Neural cell (in vitro differentiated cells): ENCODE results near the gene ZNF415. TPM values are rescaled to one million over a fixed set of nuclear protein-coding genes. Genes with fewer than 3 reads are reported as not detected.

Source experiments
- H2AFZ ChIP-seq: fragments of 200-600, 300-800 bp; sonication (generic), shearing (Covaris generic); 2 replicates; pipeline ENCODE4 v1.6.0; 2014; ENCODE audit warnings: low read depth, mild to moderate bottlenecking, antibody characterized with exemption, low read length, moderate library complexity
- H3F3A ChIP-seq: fragments of 200-600 bp; shearing (Covaris generic); 2 replicates; pipeline ENCODE4 v1.6.1; 2016; ENCODE audit warnings: mild to moderate bottlenecking, moderate library complexity, mixed read lengths, antibody characterized with exemption, low read length; ENCODE audit not compliant: insufficient read depth, poor library complexity, severe bottlenecking
- H3K27ac ChIP-seq: fragments of 200-600, 300-800 bp; sonication (generic), shearing (Covaris generic); 2 replicates; pipeline ENCODE4 v1.5.1; 2014; ENCODE audit warnings: mild to moderate bottlenecking, low read length, moderate library complexity
- H3K27me3 ChIP-seq: fragments of 300-800, 200-600 bp; sonication (generic), shearing (Covaris generic); 2 replicates; pipeline ENCODE4 v1.6.0; 2014; ENCODE audit warnings: mild to moderate bottlenecking, low read depth, low read length, moderate library complexity; ENCODE audit not compliant: insufficient read depth
- H3K36me3 ChIP-seq: fragments of 300-800, 200-600 bp; sonication (generic), shearing (Covaris generic); 2 replicates; pipeline ENCODE4 v1.5.1; 2014; ENCODE audit warnings: mild to moderate bottlenecking, antibody characterized with exemption, low read length, moderate library complexity; ENCODE audit not compliant: insufficient read depth
- H3K4me2 ChIP-seq: fragments of 300-800, 200-600 bp; sonication (generic), shearing (Covaris generic); 2 replicates; pipeline ENCODE4 v1.6.0; 2014; ENCODE audit warnings: mild to moderate bottlenecking, low read length
- H3K4me3 ChIP-seq: fragments of 300-800, 200-600 bp; sonication (generic), shearing (Covaris generic); 2 replicates; pipeline ENCODE4 v1.5.1; 2014; ENCODE audit warnings: mild to moderate bottlenecking, low read length, moderate library complexity
- H3K79me2 ChIP-seq: fragments of 200-600 bp; shearing (Covaris generic); replicated peaks from 2 replicates; pipeline ENCODE4 v1.6.0; 2014; ENCODE audit warnings: mild to moderate bottlenecking, low read length, moderate library complexity; ENCODE audit not compliant: insufficient read depth
- H3K9ac ChIP-seq: fragments of 300-800, 200-600 bp; sonication (generic), shearing (Covaris generic); 2 replicates; pipeline ENCODE4 v1.6.1; 2016; ENCODE audit warnings: mild to moderate bottlenecking, low read length, mixed read lengths
- H3K9me2 ChIP-seq: fragments of 200-600 bp; shearing (Covaris generic); 2 replicates; pipeline ENCODE4 v1.6.1; 2016; ENCODE audit warnings: mild to moderate bottlenecking, low read length, mixed read lengths; ENCODE audit not compliant: insufficient read depth
- H3K9me3 ChIP-seq: fragments of 200-600, 300-800 bp; sonication (generic), shearing (Covaris generic); 2 replicates; pipeline ENCODE4 v1.6.1; 2016; ENCODE audit warnings: mild to moderate bottlenecking, mixed run types, low read length, moderate library complexity, mixed read lengths
- H4K20me1 ChIP-seq: fragments of 200-600 bp; shearing (Covaris generic); 2 replicates; pipeline ENCODE4 v1.6.1; 2016; ENCODE audit warnings: mild to moderate bottlenecking, mixed run types; ENCODE audit not compliant: insufficient read depth
- EP300 ChIP-seq: fragments of 450-650 bp; conservative IDR thresholded peaks from 2 replicates; pipeline ENCODE4 v1.6.1; 2014; ENCODE audit warnings: antibody characterized with exemption, mild to moderate bottlenecking, moderate library complexity; ENCODE audit not compliant: poor library complexity, severe bottlenecking
- EZH2 ChIP-seq: fragments of 200-600, 300-800 bp; shearing (Covaris generic), sonication (generic); IDR thresholded peaks from 2 replicates; pipeline ENCODE4 v1.6.1; 2014; ENCODE audit warnings: antibody characterized with exemption, low read length, borderline replicate concordance, mild to moderate bottlenecking; ENCODE audit not compliant: insufficient read depth, poor library complexity, severe bottlenecking
- MXI1 ChIP-seq: fragments of 450-650 bp; conservative IDR thresholded peaks from 2 replicates; pipeline ENCODE4 v1.6.1; 2014; ENCODE audit warnings: antibody characterized with exemption, mild to moderate bottlenecking; ENCODE audit not compliant: poor library complexity, severe bottlenecking
- POLR2AphosphoS5 ChIP-seq: IDR thresholded peaks from 2 replicates; pipeline ENCODE4 v1.6.1; 2012
- RAD21 ChIP-seq: fragments of 450-650 bp; conservative IDR thresholded peaks from 2 replicates; pipeline ENCODE4 v1.6.1; 2014; ENCODE audit warnings: antibody characterized with exemption, mild to moderate bottlenecking, moderate library complexity
- SMC3 ChIP-seq: fragments of 450-650 bp; conservative IDR thresholded peaks from 2 replicates; pipeline ENCODE4 v1.6.1; 2014; ENCODE audit warnings: antibody characterized with exemption, mild to moderate bottlenecking, moderate library complexity; ENCODE audit not compliant: poor library complexity
- TAF1 ChIP-seq: IDR thresholded peaks from 2 replicates; pipeline ENCODE4 v1.6.1; 2012; ENCODE audit warnings: low read depth
- polyA plus RNA-seq: library from polyadenylated mRNA; depleted of rRNA; stranded (reverse); fragments of >200 nt; gene quantifications from 2 replicates; pipeline ENCODE4 v1.2.3, GENCODE V29; 2014
- TF ChIP-seq, protein P1 (sequence below): IDR thresholded peaks from 2 replicates; pipeline ENCODE4 v1.6.1; 2012; ENCODE audit warnings: borderline replicate concordance
- TF ChIP-seq, protein P2 (sequence below): fragments of 450-650 bp; IDR thresholded peaks from 2 replicates; pipeline ENCODE4 v1.5.1; 2014; ENCODE audit warnings: antibody characterized with exemption, mild to moderate bottlenecking, moderate library complexity; ENCODE audit not compliant: poor library complexity, severe bottlenecking

ZNF415 gene
- polyA plus RNA-seq, 1 donor from 2014 or later = 25.9 TPM

- Histone ChIP-seq H3K9me3 (peaks cover 6% of the 10 kb centered on the region), H3K4me2 (no peak overlapping the region), H3K36me3 (peaks cover 4% of the 10 kb centered on the region), H3F3A (no peaks in the 10 kb centered on the region), H3K9me2 (no peaks in the 10 kb centered on the region), H3K27ac (no peak overlapping the region), H3K9ac (no peak overlapping the region), H3K4me3 (no peak overlapping the region), H3K27me3 (no peaks in the 10 kb centered on the region), H3K79me2 (peaks cover 3% of the 10 kb centered on the region), H4K20me1 (no peaks in the 10 kb centered on the region), H2AFZ (no peak overlapping the region)
- TF ChIP-seq EP300 (no peak), MXI1 (no peak), TAF1 (no peak), POLR2AphosphoS5 (no peak)
- TF ChIP-seq, protein P1, sequence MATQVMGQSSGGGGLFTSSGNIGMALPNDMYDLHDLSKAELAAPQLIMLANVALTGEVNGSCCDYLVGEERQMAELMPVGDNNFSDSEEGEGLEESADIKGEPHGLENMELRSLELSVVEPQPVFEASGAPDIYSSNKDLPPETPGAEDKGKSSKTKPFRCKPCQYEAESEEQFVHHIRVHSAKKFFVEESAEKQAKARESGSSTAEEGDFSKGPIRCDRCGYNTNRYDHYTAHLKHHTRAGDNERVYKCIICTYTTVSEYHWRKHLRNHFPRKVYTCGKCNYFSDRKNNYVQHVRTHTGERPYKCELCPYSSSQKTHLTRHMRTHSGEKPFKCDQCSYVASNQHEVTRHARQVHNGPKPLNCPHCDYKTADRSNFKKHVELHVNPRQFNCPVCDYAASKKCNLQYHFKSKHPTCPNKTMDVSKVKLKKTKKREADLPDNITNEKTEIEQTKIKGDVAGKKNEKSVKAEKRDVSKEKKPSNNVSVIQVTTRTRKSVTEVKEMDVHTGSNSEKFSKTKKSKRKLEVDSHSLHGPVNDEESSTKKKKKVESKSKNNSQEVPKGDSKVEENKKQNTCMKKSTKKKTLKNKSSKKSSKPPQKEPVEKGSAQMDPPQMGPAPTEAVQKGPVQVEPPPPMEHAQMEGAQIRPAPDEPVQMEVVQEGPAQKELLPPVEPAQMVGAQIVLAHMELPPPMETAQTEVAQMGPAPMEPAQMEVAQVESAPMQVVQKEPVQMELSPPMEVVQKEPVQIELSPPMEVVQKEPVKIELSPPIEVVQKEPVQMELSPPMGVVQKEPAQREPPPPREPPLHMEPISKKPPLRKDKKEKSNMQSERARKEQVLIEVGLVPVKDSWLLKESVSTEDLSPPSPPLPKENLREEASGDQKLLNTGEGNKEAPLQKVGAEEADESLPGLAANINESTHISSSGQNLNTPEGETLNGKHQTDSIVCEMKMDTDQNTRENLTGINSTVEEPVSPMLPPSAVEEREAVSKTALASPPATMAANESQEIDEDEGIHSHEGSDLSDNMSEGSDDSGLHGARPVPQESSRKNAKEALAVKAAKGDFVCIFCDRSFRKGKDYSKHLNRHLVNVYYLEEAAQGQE = no peak
Measured at GRCh38 chr19:53082929-53083328, 49.8 kb downstream of the ZNF415 start.

GRCh38 chr19:53079313-53079924, 53.3 kb downstream of the ZNF415 start:
- no peak overlapping the region for H3K4me2 ChIP-seq
- H3F3A ChIP-seq = no peaks in the 10 kb centered on the region
- no peak overlapping the region for H3K27ac ChIP-seq
- H3K79me2 ChIP-seq = peaks cover 3% of the 10 kb centered on the region
- H3K9me3 ChIP-seq = peaks cover 6% of the 10 kb centered on the region
- no peak overlapping the region for H3K4me3 ChIP-seq
- no peaks in the 10 kb centered on the region for H3K27me3 ChIP-seq
- TF ChIP-seq RAD21 = no peak
- no peak for TF ChIP-seq MXI1
- no peak for TF ChIP-seq EZH2
- TF ChIP-seq, protein P1 = no peak
- TF ChIP-seq, protein P2, sequence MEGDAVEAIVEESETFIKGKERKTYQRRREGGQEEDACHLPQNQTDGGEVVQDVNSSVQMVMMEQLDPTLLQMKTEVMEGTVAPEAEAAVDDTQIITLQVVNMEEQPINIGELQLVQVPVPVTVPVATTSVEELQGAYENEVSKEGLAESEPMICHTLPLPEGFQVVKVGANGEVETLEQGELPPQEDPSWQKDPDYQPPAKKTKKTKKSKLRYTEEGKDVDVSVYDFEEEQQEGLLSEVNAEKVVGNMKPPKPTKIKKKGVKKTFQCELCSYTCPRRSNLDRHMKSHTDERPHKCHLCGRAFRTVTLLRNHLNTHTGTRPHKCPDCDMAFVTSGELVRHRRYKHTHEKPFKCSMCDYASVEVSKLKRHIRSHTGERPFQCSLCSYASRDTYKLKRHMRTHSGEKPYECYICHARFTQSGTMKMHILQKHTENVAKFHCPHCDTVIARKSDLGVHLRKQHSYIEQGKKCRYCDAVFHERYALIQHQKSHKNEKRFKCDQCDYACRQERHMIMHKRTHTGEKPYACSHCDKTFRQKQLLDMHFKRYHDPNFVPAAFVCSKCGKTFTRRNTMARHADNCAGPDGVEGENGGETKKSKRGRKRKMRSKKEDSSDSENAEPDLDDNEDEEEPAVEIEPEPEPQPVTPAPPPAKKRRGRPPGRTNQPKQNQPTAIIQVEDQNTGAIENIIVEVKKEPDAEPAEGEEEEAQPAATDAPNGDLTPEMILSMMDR = no peak
- no peak for TF ChIP-seq SMC3
- TF ChIP-seq EP300 = no peak
- no peak for TF ChIP-seq TAF1
- no peak for TF ChIP-seq POLR2AphosphoS5
- no peak overlapping the region for H3K9ac ChIP-seq
- H2AFZ ChIP-seq = no peak overlapping the region
- H3K36me3 ChIP-seq = peaks cover 2% of the 10 kb centered on the region
- H4K20me1 ChIP-seq = no peaks in the 10 kb centered on the region
- no peaks in the 10 kb centered on the region for H3K9me2 ChIP-seq
